Endodermal cell (in vitro differentiated cells): ENCODE data around the gene NFE2L1. TPM values are rescaled to one million over a fixed set of nuclear protein-coding genes. Genes with fewer than 3 reads are reported as not detected.

Source experiments
- DNase-seq: peaks from one replicate; pipeline ENCODE4 v3.0.0-alpha.2; 2017
- H3K27ac ChIP-seq: 2 replicates; pipeline ENCODE4 v1.5.1; 2013; ENCODE audit warnings: mild to moderate bottlenecking, low read depth, low read length, moderate library complexity
- H3K27me3 ChIP-seq: 2 replicates; pipeline ENCODE4 v1.6.1; 2013; ENCODE audit warnings: mild to moderate bottlenecking, low read length, moderate library complexity; ENCODE audit not compliant: insufficient read depth, control insufficient read depth, poor library complexity, severe bottlenecking
- H3K36me3 ChIP-seq: 2 replicates; pipeline ENCODE4 v1.7.0; 2013; ENCODE audit warnings: mild to moderate bottlenecking, low read length, moderate library complexity; ENCODE audit not compliant: control insufficient read depth, insufficient read depth
- H3K4me1 ChIP-seq: one replicate; pipeline ENCODE4 v1.7.0; 2013; ENCODE audit warnings: low read length; ENCODE audit not compliant: control insufficient read depth, insufficient read depth
- H3K4me3 ChIP-seq: 2 replicates; pipeline ENCODE4 v1.5.1; 2013; ENCODE audit warnings: mild to moderate bottlenecking, low read length, moderate library complexity
- H3K9ac ChIP-seq: 2 replicates; pipeline ENCODE4 v1.6.1; 2013; ENCODE audit warnings: mild to moderate bottlenecking, low read length, moderate library complexity; ENCODE audit not compliant: poor library complexity, severe bottlenecking; ENCODE audit errors: extremely low read depth
- H3K9me3 ChIP-seq: 2 replicates; pipeline ENCODE4 v1.6.1; 2013; ENCODE audit warnings: mild to moderate bottlenecking, low read length, moderate library complexity; ENCODE audit not compliant: control insufficient read depth
- H3K27ac Mint-ChIP-seq: 2 replicates; pipeline ENCODE4 v1.8.0; 2020; ENCODE audit warnings: mixed read lengths
- H3K27me3 Mint-ChIP-seq: 2 replicates; pipeline ENCODE4 v1.8.0; 2021; ENCODE audit warnings: mild to moderate bottlenecking, mixed read lengths; ENCODE audit not compliant: insufficient read depth
- H3K36me3 Mint-ChIP-seq: 2 replicates; pipeline ENCODE4 v1.8.0; 2020; ENCODE audit warnings: low read depth, mixed read lengths
- H3K4me1 Mint-ChIP-seq: 2 replicates; pipeline ENCODE4 v1.8.0; 2020; ENCODE audit warnings: mixed read lengths
- H3K4me3 Mint-ChIP-seq: 2 replicates; pipeline ENCODE4 v1.8.0; 2020; ENCODE audit warnings: mild to moderate bottlenecking, moderate library complexity, mixed read lengths
- H3K9me3 Mint-ChIP-seq: 2 replicates; pipeline ENCODE4 v1.8.0; 2020; ENCODE audit warnings: mild to moderate bottlenecking, mixed read lengths
- WGBS, 2 experiments: methylation state at CpG; one replicate each; pipeline versions ENCODE4 v1.1.5 to v1.1.7; 2013; ENCODE audit warnings: missing lambda C conversion rate in 2 of 2, mixed read lengths in 1 of 2; ENCODE audit not compliant: insufficient coverage in 1 of 2, insufficient read length in 1 of 2; 5-methylcytosine and 5-hydroxymethylcytosine counted together
- total RNA-seq, 2 donors: library from RNA; stranded (reverse); fragmentation: NEBNext Ultra II Directional in 1 of 2; extraction: Animal tissue kit (Norgen Biotek cat#: 25700) in 1 of 2; gene quantifications; 2 replicates in 1 of 2; 3 replicates in 1 of 2; pipeline ENCODE4 v1.2.1, GENCODE V29; 2021
- TF ChIP-seq, protein P1 (sequence below): fragments of 200-600 bp; sonication (generic); conservative IDR thresholded peaks from 2 replicates; pipeline ENCODE4 v1.5.0; 2021; ENCODE audit warnings: antibody characterized with exemption, mild to moderate bottlenecking

The NFE2L1 gene
- total RNA-seq, 2 donors from 2014 or later, result 122 to 135 TPM

DNA sequence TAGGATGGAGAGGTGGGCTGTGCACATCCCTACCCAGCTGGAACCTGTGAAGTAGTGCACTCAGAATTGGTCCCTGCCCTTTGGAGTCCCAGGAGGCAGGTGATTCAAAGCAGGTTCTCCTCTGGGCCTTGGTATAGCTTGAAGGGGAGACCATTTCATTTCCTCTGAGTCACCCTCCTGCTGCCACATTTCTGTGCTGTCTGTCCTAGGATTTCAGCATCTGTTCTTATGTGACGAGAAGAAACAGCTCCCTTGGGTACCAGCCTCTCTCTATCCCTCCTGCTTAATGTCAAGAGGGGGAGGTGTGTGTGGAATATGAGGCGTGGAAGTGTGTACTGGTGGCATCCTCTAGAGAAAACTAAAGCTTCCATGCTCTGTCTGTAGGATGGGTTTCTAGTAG is 5.0 kb upstream of the NFE2L1 start:
- TF ChIP-seq, protein P1, sequence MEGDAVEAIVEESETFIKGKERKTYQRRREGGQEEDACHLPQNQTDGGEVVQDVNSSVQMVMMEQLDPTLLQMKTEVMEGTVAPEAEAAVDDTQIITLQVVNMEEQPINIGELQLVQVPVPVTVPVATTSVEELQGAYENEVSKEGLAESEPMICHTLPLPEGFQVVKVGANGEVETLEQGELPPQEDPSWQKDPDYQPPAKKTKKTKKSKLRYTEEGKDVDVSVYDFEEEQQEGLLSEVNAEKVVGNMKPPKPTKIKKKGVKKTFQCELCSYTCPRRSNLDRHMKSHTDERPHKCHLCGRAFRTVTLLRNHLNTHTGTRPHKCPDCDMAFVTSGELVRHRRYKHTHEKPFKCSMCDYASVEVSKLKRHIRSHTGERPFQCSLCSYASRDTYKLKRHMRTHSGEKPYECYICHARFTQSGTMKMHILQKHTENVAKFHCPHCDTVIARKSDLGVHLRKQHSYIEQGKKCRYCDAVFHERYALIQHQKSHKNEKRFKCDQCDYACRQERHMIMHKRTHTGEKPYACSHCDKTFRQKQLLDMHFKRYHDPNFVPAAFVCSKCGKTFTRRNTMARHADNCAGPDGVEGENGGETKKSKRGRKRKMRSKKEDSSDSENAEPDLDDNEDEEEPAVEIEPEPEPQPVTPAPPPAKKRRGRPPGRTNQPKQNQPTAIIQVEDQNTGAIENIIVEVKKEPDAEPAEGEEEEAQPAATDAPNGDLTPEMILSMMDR, result no peak
- no peak overlapping the region for H3K4me3 Mint-ChIP-seq
- Histone ChIP-seq H3K36me3 (no peaks in the 10 kb centered on the region), H3K27ac (no peak overlapping the region), H3K4me3 (no peak overlapping the region), H3K9me3 (no peaks in the 10 kb centered on the region), H3K27me3 (peaks cover 15% of the 10 kb centered on the region), H3K4me1 (peaks cover 3% of the 10 kb centered on the region), H3K9ac (no peak overlapping the region)
- no peak for DNase-seq
- peaks cover 6% of the 10 kb centered on the region for H3K4me1 Mint-ChIP-seq
- no peaks in the 10 kb centered on the region for H3K36me3 Mint-ChIP-seq
- no peak overlapping the region for H3K27ac Mint-ChIP-seq
- peaks cover 37% of the 10 kb centered on the region for H3K27me3 Mint-ChIP-seq
- H3K9me3 Mint-ChIP-seq, result no peaks in the 10 kb centered on the region
- 94% methylated on average over 2 of the region's 2 CpGs; no CpG with 5 or more reads in 1 of the 2 experiments for WGBS, 2 experiments

GRCh38 chr17:48044851-48045250 is 3.3 kb upstream of the NFE2L1 start:
- TF ChIP-seq, protein P1, result no peak
- H3K4me1 Mint-ChIP-seq, result peaks cover 10% of the 10 kb centered on the region
- no peak overlapping the region for H3K4me3 Mint-ChIP-seq
- H3K9me3 Mint-ChIP-seq, result no peaks in the 10 kb centered on the region
- H3K27ac Mint-ChIP-seq, result no peak overlapping the region
- Histone ChIP-seq H3K27ac (no peak overlapping the region), H3K36me3 (no peaks in the 10 kb centered on the region), H3K4me1 (peaks cover 6% of the 10 kb centered on the region), H3K4me3 (no peak overlapping the region), H3K9me3 (no peaks in the 10 kb centered on the region), H3K9ac (no peak overlapping the region), H3K27me3 (no peaks in the 10 kb centered on the region)
- 97 to 100% methylated on average over 1 to 4 of the region's 4 CpGs for WGBS, 2 experiments
- H3K27me3 Mint-ChIP-seq, result peaks cover 23% of the 10 kb centered on the region
- DNase-seq, result no peak
- no peaks in the 10 kb centered on the region for H3K36me3 Mint-ChIP-seq

- 70 to 81% methylated on average over 3 to 8 of the region's 8 CpGs for WGBS, 2 experiments
- H3K27me3 Mint-ChIP-seq, result peaks cover 19% of the 10 kb centered on the region
- DNase-seq, result no peak
- Histone ChIP-seq H3K27ac (no peak overlapping the region), H3K27me3 (no peaks in the 10 kb centered on the region), H3K4me3 (no peak overlapping the region), H3K9me3 (no peaks in the 10 kb centered on the region), H3K9ac (no peak overlapping the region), H3K36me3 (peaks cover 2% of the 10 kb centered on the region), H3K4me1 (peaks cover 7% of the 10 kb centered on the region)
- no peak overlapping the region for H3K27ac Mint-ChIP-seq
- no peak overlapping the region for H3K4me3 Mint-ChIP-seq
- H3K36me3 Mint-ChIP-seq, result peaks cover 2% of the 10 kb centered on the region
- H3K4me1 Mint-ChIP-seq, result peaks cover 15% of the 10 kb centered on the region
- TF ChIP-seq, protein P1, result no peak
- no peaks in the 10 kb centered on the region for H3K9me3 Mint-ChIP-seq
Observed at GRCh38 chr17:48045316-48046001, 2.7 kb upstream of the NFE2L1 start.
